ENCODE measurements around the gene NPLOC4.

Gene NPLOC4

DNA sequence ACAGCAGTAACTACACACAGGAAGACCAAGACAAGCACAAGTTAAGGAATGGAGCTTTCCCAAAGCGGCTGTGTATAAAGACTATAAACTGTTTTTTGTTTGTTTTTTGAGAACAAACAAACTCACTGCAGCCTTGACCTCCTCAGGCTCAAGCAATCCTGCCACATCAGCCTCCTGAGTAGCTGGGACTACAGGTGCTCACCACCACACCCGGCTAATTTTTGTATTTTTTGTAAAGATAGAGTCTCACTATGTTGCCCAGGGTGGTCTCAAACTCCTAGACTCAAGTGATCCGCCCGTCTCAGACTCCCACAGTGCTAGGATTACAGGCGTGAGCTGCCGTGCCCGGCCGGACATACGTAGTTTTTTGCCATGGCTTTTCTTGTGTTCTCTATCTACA, 23.5 kb upstream of the NPLOC4 start:
- no peak for DNase-seq

DNA sequence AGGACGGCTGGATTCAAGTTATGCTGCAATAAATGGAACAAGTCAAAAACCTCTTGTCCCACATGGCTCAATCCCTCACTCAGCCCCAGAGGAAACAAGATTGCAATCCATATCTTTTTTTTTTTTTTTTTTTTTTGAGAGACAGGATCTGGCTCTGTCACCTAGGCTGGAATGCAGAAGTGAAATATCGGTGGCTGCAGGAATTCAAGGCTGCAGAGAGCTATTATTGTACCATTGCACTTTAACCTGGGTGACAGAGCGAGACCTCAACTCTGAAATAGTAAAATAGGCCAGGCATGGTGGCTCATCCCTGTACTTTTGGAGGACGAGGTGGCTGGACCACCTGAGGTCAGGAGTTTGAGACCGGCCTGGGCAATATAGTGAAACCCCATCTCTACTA, 22.1 kb upstream of the NPLOC4 start:
- no peak for DNase-seq

DNA sequence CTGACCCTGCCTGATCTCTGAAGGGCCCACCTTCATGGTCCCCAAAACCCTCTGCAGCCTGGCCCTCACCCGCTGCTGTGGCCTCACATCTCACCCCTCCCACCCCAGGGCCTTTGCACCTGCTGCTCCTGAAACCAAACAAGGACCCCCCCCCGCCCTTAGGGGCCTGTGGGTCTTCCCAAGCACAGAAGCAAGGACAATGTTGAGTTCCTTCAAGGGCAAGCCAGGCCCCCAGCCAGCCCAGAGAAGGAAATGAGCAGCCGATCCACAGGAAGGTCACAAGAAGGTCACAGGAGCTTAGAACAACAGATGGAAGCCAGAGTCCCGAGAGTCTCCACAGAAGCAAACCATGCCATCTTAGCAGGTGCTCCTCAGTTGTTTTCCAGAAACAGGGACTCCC, 19.9 kb upstream of the NPLOC4 start:
- DNase-seq, result no peak

DNA sequence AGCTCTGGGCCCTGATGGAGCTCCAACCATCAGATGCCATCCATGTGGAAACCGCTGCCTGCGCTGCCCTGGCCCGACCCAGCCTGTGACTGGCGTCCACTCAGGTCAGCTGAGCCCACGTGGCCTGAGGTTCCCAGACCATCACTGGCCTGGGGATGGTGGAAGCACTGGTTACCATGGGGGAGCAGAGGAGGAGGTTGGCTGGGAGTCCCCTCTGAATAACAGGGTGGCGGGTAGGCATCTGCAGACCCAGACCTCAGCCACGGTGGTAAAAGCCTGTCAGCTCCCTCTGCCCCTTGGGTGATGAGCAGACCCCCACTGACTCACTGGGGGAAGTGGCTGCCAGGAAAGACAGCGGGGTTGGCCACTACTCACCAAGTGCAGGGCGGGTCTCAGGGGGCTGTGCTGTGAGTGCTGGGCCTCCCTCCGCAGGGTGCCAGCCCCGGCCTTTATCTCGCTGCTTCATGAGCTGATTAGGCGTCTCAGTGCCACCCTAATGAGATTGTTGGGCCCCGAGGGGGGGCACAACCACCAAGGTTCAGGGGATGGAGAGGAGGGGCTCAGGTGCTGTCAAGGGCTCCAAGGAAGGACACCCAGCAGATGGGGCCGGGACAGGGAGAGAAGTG, 19.3 kb upstream of the NPLOC4 start, which contains the start of gene PDE6G:
Gene PDE6G, minus strand, starts transcription at position 425 of the 626 bp plus-strand sequence. CDS start 3,237 bp downstream, outside the sequence.
- DNase-seq, result no peak

DNA sequence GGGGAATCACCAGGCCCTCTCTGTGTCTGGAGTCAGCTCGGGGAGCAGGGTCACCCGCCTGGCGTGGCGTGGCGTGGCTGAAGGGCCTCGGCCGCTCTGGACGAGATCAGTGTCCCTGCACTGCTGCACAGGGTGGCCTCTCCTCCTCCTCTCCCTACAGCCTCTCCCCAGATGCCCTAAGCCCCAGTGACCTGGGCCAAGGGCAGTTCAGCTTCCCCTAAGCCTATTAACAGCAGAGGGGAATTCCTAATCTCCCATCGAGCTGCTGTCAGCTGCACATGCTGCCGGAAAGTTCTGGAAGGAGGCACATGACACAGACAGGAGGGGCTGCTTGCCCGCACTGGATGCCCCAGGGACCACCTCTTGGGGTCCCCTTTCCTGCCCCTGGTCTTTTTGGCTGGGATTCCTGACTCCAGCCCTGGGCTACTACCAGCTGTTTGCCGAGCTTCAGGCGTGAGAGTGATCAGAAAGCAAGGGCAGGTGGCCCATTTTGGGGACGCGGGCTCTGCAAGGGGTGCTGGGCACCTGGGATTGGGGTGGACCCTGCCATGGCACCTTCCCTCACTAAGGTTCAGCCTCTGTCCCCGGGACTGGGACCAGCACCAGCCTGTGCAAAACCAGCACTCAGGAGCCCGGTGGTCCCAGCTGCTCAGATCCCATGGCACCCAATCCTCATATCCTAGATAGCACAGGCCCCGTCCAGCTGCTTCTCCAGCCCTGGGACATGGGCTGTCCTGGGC, 18.6 kb upstream of the NPLOC4 start:
- DNase-seq, result no peak

DNA sequence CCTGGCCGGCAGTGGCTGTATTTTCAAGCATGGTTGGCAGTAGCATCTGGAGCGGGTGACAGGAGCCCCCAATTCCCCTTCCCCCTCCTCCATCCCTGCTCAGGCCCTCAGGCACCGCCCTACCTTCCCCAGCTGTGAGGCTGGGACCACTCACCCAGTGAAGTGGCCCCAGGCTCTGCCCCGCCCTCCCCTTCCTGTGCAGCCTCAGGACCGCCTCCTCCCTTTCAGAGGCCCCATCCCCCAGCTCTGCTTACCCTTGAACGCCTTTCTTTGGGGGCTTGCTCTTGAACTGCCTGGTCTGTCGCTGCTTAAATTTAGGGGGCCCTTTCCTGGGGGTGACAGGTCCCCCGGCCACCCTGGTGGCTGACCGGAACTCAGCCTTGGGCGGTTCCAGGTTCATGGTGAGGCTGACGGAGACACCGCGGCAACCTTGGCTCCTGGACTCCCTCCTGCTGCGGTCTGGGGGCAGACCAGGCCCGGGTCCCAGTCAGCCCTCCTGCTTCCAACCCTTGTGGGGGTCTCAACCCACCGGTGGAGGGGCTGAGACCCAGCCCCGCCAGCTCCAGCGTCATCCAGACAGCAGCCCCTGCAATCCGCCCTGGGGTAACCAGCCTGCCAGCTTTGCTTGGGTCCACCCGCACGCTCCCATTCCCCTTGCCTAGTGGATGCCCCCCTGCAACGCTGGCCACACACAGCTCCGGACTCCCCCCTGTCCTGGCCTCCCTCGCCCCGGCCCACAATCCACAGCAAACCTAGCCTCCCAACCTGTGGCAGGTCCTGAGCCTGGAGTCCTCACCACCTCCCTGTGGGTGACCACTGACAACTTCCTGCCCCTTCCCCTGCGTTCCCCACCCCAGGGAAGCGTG, 16.2 kb upstream of the NPLOC4 start:
- no peak for DNase-seq

DNA sequence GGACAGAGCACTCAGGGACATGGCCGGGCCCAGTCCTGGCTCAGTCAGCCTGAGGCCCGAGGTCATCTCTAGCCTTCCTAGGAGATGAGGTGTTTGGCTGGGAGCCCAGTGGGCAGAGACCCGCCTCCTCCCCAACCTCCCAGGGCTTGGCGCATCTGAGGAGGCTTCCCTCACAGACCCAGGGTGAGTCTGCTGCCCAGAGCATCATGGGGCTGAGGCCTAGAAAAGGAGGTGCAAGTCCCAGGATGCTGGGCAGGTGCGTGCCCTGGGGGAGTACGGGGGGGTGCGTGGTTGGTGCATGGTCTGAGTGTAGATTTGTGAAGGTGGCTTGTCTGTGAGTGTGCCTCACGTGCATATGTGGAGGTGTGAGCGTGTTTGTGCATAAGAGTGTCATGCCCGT, 14.8 kb upstream of the NPLOC4 start:
- peak; percentile 59 for DNase-seq

DNA sequence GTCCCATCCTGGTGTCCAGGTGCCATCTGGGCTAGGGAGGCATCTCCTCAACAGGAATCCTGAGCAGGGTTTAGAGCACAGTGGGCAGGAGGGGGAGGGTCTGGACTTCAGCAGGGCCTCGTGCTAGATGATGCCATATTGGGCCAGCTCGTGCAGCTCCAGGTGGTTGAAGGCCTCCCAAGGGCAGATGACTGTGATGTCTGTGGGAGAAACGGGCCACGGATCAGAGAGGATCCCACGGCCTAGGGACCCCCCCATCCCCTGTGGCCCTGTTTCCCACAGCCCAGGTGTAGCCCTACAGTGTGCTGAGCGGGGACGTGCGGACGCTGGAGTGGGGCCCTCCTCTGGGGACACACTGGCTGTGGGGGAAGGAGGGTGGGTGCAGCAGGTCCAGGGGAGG, 14.0 kb upstream of the NPLOC4 start:
- no peak for DNase-seq

DNA sequence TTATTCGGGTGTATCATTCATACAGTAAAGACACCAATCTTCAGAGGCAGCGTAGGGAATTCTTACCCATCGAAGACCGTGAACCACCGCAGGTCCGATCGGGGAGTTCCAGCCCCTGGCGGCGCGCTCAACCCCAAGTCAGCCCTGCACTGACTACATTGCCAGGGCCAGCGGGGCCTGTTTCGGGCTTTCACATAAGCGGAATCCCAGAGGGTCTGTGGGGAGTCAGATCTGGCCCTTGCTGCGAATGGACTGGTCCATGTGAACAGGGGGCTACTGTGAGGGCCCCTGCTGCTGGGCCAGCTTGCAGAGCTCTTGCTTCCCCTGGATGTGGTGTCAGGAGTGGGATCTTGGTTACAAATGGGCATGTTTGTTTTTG, 11.8 kb upstream of the NPLOC4 start:
- no peak for DNase-seq

DNA sequence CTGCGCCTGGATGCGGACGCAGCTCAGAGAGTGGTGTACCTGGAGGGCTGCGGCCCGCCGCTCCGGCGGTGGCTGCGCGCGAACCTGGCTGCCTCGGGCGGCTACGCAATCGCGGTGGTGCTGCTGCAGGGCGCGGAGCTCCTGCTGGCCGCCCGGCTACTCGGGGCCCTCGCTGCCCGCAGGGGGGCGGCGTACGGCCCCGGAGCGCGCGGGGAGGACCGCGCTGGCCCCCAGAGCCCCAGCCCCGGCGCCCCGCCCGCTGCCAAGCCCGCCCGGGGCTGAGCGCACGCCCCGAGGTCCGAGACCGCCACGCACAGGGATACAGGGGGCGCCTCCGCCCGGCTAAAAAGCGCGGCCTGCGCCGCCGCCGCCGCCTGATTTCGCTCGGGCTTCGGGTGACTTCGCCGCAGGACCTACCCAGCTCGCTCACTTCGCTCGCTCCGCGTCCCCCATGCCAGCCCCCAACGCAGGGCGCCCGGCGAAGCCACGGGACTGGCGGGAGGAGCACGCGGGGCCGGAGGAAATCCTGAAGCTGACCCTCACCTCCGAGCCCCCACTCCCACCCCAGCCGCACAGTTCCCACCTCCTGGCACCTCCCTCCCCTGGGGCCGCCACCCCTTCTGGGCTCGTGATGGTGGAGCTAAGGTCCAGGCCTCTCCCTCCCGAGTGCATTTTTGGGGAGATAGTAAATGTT, 11.2 kb upstream of the NPLOC4 start:
- DNase-seq, result no peak

DNA sequence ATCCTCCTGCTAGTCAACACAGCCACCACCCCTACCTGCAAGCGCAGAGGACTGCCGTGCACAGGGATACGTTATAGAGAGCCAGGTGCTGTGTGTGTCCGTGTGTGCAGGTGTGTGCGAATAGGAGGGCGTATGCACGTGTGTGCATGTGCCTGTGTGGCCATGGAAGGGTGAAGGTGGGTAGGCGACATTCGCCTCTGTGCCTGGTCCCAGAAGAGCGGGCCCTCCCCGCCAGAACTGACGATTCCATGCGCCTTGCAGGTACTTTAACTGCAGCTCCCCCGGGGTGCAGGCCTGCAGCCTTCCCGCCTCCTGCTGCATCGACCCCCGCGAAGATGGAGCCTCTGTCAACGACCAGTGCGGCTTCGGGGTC, 10.7 kb upstream of the NPLOC4 start:
- DNase-seq, result no peak

DNA sequence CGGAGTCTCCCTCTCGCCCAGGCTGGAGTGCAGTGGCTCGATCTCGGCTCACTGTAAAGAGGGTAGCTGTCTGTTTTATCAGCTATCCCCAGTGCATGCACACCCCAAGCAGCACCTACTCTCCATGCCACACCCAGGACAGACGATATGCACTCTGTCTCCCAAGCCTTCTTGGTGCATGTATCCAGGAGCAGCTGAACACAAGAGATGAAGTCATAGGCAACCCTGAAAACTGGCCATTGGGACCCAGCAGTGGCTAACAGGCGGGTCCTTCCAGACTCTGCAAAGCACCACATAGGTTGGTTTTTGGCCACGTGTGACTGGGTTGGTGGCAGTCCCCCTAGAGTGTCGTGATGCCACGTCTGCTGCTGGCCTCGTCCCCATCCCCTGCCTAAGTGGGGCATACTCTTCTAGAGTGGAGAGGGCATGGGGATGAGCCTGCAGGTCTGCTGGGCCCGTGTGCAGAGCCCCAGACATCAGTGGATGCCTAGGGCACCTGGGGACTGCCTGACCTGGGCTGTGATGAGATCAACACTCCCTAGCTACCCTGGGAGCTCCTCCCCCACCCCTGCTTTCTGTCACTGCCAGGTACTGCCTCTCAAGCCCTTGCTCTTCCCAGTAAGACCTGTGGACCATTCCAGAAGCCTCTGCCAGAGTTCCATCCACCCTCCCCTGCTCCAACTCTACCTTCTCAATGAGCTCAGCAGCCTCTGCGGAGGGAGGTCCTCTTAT, 10.1 kb upstream of the NPLOC4 start:
- DNase-seq, result no peak

DNA sequence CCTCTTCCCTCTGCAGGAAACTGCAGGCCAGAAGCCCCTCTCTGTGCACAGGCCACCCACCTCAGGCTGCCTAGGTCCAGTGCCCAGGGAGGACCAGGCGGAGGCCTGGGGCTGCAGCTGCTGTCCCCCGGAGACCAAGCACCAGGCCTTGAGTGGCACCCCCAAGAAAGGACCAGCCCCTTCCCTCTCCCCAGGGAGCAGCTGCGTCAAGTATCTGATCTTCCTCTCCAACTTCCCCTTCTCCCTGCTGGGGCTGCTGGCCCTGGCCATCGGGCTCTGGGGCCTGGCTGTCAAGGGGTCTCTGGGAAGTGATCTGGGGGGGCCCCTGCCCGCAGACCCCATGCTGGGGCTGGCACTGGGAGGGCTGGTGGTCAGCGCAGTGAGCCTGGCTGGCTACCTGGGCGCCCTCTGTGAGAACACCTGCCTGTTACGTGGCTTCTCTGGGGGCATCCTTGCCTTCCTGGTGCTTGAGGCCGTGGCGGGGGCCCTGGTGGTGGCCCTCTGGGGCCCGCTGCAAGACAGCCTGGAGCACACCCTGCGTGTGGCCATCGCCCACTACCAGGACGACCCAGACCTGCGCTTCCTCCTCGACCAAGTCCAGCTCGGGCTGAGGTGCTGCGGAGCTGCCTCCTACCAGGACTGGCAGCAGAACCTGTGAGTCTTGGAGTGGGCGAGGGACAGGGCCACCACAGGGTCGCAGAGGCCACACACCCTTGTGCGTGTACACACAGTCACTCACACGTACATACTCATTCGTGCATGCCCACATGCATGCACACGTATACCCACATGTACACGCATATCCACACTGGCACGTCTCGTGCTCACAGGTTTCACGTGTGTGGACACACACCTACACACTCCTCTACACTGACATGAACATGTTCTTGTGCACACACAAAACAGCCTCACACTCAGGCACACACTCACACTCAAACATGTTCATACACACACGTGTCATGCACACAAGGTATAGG, 8.4 kb upstream of the NPLOC4 start:
- no peak for DNase-seq

DNA sequence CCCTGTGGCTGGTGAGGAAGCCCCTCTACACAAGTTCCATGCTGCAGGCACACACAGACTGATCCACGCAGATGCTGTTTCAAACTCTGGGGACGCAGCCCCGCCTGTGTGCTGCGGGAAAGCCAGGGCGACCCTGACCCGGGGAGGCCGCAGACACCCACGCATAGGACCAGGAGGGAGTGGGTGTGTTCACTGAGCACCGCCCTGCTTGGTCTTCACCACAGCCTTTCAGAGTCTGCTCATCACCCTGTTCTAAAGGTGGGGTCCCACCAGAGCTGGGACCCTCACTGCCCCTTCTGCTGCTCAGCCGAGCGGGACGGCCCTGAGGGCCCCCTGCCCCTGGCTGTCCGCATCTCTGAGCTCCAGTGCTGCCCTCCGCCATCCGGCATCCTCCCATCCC, 7.6 kb upstream of the NPLOC4 start:
- DNase-seq, result no peak

DNA sequence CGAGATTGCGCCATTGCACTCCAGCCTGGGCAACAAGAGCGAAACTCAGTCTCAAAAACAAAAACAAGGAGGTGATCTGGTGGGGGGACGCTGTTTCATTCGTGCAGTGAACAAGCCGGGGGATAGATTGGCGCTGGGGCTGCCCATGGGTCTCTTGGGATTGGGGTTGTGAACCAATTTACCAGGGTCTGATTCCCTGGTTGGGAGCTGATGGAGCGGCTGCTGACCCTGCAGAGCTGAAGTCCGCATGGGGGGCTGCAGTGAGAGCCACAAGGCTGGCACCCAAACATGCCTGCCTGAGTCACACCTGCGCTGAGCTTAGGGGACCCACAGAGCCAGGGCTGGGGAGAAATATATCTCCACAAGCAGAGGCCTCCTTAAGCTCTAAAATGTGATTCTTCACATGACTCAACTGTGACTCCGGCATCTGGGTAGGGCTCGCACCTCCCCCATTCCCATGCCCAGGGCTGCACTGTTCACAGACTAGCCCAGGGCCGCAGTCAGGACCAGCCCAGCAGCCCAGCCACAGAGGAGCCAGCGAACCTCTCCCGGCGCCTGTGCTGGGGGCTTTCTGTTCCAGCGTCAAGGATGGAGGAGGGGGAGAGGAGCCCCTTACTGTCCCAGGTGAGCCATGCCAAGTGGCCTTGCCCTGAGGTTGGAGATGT, 5.0 kb upstream of the NPLOC4 start:
- peak; percentile 62 for DNase-seq

DNA sequence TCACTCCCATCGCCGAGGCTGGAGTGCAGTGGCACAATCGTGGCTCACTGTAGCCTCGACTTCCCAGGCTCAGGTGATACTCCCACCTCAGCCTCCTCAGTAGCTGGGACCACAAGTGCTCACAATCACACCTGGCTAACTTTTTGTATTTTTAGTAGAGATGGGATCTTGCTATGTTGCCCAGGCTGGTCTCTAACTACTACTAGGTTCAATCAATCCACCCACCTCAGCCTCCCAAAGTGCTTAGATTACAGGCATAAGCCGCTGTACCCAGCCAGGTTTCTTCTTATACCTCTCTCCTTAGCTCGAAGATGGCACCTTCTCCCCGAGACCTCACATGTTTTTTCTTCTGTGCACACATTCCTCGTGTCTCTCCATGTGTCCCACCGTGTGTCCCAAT, 3.1 kb upstream of the NPLOC4 start:
- DNase-seq, result no peak

DNA sequence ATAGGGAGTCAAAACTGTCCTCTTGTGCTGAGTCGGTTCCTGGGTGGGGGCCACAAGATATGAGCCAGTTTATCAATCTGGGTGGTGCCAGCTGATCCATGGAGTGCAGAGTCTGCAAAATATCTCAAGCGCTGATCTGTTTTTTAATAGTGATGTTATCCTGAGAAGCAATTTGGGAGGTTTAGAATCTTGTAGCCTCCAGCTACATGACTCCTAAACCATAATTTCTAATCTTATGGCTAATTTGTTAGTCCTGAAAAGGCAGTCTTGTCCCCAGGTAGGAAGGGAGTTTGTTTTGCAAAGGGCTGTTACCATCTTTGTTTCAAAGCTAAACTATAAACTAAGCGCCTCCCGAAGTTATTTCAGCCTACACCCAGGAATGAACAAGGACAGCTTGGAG, 1.8 kb upstream of the NPLOC4 start:
- DNase-seq, result no peak

DNA sequence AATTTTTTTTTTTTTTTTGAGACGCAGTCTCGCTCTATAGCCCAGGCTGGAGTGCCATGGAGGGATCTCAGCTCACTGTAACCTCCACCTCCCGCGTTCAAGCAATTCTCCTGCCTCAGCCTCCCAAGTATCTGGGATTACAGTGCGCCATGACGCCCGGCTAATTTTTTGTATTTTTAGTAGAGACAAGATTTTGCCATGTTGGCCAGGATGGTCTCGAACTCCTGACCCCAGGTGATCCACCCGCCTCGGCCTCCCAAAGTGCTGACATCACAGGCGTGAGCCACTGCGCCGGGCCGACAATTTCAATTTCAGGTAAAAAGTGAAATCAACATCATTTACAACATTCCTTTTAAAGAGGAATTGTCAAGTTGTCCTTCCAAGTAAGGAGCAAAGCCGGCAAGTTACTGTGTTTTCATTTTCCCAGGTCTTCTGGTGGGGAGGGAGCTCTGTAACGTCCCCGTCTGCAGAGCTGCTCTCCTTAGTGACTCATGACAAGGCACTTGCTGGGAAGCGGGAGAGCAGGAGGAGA, 873 bp downstream of the NPLOC4 start:
- DNase-seq, result no peak

DNA sequence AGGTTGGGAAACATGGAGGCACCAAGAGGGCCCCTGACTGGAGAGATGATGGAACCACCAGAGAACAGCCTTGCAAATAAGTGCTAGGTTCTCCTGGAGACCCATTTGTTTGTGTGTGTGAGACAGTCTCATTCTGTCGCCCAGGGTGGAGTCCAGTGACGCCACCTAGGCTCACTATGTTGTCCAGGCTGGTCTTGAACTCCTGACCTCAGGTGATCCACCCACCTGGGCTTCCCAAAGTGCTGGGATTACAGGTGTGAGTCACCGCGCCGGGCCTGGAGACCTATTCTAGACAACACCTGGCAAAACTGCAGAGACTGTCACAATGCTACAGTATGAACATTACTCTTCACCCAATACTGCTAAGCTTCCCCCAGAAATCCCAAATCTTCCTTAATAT, 1.5 kb downstream of the NPLOC4 start:
- no peak for DNase-seq

DNA sequence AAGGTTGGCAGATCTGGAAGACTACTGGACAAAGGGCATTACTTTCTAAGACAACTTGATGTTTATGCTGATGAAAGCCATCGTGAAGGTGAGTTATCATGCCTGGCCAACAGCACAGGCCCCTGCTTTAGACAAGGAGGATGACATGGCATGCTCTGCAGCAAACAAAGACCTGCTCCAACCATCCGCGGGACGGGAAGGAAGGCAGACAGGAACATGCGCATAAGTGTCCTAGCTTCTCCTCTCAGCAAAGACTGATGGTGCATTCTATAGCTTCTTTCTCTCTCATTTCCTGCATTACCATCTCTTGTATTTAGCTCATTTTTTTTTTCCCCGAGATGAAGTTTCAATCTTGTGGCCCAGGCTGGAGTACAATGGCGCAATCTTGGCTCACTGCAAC, 5.4 kb downstream of the NPLOC4 start:
- no peak for DNase-seq

DNA sequence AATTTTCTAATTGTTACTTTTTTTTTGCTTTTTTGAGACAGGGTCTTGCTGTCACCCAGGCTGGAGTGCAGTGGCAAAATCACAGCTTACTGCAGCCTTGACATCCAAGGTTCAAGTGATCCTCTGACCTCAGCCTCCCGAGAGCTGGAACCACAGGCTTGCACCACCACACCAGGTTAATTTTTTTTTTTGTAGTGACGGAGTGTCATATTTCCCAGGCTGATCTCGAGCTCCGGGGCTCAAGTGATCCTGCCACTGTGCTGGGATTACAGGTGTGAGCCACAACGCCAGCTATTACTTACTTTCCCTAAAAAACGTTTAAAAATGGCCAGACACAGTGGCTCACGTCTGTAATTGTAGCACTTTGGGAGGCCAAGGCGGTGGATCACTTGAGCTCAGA, 6.6 kb downstream of the NPLOC4 start:
- DNase-seq, result no peak

Data from amniotic stem cell (primary cell).